NCI-H128 (cell line): ENCODE measurements around the gene SHROOM3.

Experiments used
- DNase-seq: peaks from one replicate; lab custom pipeline; 2025; ENCODE audit not compliant: unreplicated experiment; lab: John Stamatoyannopoulos, UW

The SHROOM3 gene

GRCh38 chr4:76654791-76655190, 219.8 kb downstream of the SHROOM3 start:
- no peak for DNase-seq

DNA sequence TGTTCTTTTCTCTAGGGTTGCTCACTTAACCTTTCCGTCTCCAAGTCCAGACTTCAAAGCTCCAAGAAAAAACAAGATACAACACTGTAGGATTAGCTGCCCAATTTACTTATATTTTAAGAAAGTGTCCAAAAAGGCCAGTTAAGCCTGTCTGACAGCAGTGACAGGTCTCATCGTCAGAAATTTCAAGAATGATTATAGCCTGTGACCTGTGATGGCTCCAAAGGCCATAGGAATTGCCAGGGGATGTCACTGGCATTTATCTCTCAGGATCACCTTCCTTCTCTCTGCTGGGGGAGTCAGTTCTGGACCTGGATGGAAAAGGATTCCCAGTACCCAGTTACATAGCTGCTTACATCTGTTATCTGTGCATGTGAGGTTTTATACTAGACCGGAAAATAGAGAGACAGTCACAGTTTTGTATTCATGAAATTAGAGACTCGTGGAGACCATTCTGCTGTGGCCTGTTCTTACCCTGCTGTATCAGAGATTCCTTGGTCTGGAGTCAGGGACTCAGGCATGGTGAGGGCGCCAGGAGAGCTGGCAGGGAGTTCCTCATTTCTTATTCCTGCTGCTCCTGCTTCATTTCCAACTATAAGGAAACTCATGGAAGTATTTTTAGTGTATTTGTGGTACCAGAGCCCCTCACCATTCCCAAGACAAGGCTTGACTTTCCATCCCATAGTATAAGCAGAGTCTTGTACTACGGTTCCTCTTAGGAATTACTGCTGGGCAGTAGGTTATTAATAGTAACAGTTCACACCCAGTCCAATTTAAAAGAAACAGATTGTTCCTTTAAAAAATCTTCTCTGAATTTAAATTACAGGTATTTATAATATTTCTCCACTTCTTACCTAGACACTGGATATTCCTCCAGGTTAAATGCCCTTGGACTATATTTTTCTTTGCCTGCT, 220.8 kb downstream of the SHROOM3 start:
- no peak for DNase-seq

- DNase-seq, result no peak
Measured at GRCh38 chr4:76657443-76657842, 222.4 kb downstream of the SHROOM3 start.

DNA sequence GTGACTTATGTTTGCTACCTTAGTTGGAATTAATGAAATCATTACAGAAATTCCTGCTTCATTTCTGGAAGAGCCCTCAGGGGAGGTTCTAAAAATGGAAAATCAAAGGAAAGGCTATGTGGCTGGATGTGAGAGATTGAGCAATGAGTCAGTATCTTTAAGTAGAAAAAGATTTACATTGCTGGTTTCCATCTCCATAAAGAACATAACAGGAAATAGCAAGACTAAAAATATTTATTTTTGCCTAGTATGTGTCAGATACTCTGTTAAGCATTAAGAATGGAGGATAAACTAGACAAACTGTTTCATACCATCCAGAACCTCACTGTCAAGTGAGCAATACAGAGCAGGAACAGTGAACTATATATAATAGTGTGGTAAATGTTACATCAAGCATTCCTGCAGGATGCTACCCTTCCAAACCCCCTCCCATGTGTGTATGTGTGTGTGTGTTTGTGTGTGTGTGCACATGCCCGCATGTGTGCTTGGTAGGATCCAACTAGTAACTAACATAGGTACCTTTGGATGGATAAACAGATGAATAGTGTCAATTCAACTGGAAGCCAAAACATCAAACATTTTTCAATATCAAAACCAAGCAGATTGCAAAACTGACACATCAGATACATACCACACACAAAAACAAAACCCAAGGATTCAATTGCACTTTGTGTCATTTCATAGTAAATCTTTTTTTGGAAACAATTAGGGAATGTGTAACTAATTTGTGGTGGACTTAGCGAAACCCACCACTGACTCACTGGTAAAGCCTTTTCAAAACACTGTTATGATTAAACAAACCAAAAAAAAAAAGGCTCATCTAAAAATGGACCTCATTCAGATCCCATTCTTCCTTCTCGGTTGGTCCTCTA, 223.4 kb downstream of the SHROOM3 start:
- DNase-seq, result no peak

DNA sequence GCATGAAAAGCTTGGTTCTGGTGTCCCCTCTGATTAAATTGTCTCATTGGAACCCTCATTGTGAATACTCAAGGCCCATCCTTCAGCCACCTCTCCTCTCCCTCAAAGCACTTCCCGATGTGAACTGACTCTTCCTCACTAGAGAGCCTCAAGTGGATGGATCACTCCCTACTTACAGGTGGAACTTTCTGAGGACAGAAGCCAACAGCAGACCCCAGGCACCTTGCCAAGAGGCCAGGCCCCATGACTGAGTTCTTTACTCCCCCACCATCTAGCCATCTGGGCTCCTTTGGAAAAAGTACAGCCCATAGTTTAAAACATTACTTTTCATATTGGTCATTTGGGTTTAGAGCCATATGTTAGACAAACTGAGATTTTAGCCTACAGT, 224.1 kb downstream of the SHROOM3 start:
- no peak for DNase-seq

DNA sequence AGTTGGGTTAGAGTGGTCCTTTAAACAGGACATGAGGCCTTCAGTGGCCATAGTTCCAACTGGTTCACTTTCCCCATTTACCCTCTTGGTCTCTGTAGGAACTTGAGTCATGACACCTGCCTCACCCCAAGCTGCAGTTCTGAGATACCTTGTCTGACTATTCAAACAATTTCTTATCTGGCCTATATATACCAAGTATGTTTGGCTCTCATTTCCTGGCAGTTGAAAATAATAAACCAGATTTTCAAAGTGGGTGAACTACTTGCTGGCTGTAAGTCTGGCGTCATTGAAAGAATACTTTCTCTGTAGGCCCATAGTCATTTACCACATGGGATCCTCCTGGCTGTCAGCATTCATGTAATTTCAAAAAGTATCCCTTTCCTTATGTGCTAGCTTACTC, 228.8 kb downstream of the SHROOM3 start:
- no peak for DNase-seq

GRCh38 chr4:76665153-76665552, 230.1 kb downstream of the SHROOM3 start:
- no peak for DNase-seq

DNA sequence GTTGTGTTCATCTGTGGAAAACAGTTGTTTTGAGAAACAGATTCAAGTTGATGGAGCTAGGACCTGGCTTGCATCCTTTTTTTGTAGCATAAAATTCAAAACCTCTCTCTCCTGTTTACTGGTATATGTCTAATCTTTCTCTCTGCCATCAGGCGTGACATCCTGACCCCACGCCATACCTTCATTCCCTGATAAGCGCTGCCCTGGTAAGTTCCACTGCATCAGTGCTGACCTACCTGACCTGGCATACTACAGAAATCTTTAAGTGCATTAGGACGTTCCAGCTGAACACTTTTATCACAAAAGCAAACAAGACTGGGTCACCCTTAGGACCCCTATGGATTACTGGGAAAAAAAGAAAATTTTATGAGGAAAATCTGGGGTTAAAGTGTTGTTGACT, 230.7 kb downstream of the SHROOM3 start:
- no peak for DNase-seq

GRCh38 chr4:76666944-76667532, 232.0 kb downstream of the SHROOM3 start:
- DNase-seq, result no peak

GRCh38 chr4:76670631-76671030, 235.6 kb downstream of the SHROOM3 start:
- DNase-seq, result no peak

GRCh38 chr4:76673362-76673761, 238.3 kb downstream of the SHROOM3 start:
- no peak for DNase-seq

- DNase-seq, result no peak
Measured at GRCh38 chr4:76674983-76675382, 240.0 kb downstream of the SHROOM3 start.

DNA sequence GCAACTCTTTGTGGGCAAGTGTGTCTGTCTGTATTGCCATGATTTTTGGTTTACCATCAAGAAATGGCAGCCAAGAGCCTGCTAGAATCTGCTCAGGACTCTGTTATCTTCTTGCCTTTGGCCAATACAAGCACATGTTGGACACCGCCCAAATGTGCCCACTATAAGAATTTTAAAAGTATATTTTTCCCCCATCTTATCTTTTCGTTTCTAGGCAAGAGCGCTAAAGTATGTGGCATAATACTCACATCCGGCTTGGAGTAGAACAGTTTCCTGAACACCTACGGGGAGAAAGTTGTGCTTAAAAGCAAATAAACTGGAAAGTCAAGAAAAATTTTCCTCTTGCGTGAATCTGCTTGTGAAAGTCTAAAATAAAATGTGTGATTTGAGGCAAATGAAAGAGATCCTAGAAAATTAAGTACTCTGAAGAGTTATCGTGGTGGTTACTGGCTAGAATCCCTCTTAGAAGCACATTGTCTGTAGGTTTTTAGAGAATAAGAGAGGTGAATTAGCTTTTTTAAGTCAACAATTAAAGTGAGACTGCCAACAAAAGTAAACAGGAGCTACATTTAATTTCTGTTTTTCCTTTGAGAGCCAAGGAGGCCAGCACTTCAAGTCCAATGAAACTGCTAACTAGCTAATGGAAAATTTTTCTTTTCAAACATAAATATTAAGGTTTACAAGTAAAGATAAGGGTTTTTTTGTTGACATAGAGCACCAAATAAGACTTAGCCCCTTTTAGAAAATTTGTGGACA, 242.7 kb downstream of the SHROOM3 start:
- DNase-seq, result no peak

DNA sequence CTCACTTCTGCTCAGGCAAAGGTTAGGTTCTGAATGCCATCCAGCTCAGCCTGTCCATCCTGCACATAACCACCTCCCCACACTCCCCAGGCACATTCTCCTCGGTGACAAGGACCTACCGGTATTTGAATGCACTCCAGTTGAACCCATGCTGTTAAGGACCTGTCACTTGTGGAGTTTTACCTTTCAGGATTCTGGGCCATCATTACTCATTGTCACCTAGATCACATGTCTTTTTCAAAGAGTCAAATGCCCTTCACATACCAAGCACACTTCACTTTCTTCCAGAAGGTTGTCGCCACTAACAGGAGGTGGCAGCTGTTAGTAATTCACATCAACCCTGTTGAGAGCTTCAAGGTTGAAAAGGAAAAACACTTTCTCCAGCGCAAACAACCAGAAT, 244.7 kb downstream of the SHROOM3 start:
- DNase-seq, result no peak

DNA sequence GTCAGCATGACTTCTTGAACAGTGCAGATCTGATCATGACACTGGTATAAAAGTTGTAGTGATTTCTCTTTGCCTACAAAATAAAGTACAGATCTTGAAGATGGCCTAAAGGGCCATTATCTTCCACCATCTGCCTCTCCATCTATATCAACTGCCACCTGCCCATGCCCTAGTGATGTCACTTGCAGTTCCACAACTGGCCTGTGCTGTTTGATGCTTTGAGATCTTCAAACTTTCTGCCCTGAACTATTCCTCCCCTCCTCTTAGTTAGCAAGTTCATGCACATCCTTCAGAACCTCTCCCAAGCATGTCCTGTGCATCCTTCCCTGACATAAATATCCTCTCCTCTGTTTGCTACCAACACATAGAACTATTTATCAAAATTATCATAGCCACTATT, 245.9 kb downstream of the SHROOM3 start:
- DNase-seq, result no peak

DNA sequence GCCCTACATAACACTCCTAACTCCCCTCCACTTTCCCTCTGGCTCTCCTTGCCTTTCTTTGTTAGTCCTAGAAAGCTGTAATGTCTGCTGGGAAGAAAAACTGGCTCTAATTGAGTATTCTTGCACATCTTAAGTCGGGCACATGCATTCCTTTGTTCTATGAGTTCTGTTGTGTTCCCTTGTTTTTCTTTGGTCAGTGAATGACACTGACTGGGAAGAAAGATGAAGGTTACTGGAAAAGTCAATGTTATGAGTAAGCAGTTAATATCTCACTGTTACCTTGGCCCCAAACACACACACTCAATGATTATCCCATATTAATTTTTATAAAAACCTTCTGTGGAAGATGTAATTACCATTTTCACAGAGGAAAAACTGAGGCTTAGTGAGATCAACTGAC, 247.0 kb downstream of the SHROOM3 start:
- no peak for DNase-seq

DNA sequence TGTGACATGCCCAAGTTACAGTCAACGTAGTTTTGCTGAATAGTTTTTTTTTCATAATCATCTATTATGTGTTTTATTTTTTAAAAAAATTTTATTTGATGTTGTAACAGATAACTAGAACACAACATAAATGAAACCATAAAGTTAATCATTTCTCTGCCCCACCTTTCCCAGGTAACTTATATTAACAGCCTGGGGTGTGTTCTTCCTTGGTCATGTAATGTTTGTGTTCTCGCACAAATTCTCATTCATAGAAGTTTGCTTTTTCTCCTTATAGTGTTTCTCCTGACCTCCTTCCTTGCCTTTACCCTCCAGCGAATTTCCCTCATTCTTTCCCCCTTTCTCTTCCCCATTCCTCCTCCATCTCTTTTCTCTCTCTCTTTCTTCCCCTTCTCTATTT, 248.1 kb downstream of the SHROOM3 start:
- no peak for DNase-seq

DNA sequence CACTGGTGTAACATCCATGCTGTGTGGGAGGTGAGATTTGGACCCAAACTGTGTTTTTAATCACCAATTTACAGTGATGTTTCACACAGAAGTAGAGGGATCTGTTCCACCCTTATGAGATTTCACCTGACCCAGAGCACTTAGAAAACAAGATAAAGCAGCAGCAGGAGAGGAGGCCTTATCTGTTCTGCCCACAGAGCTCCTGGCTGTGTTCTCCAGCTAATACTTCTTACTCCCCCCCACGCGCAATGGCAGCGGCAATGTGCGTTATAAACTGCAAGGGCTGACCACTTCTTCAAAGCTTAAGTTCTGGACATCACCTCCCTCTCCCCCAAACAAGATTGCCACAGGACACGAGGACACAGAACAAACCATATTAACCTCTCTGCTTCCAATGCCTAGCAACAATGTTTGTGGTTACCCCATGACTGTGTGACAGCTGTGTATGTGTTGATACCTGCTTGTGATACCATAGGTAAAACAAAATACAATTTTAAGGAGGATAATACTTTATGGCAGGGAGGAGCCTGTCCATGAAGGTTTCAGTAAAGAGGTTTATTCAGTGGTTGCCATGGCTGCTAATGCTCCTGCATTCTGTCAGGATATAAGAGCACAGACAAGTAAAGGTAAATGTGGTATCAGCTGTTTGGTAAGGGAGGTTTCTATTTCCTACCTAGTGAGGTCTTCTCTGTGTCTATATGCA, 252.9 kb downstream of the SHROOM3 start:
- peak; percentile 37 for DNase-seq

- DNase-seq, result no peak
Measured at GRCh38 chr4:76688619-76689144, 253.7 kb downstream of the SHROOM3 start.
